Fibroblast of pulmonary artery (primary cell): Measurements from ENCODE around the gene GGT7.

Experiments
- DNase-seq: peaks from one replicate; pipeline ENCODE4 v3.0.0-alpha.2; 2010; ENCODE audit warnings: low read depth
- H3K4me3 ChIP-seq: replicated peaks from 2 replicates; pipeline ENCODE4 v1.5.1; 2011; ENCODE audit warnings: low read depth, mild to moderate bottlenecking, control low read depth, low read length, moderate library complexity
- CTCF ChIP-seq: IDR thresholded peaks from 2 replicates; pipeline ENCODE4 v1.5.1; 2011; ENCODE audit warnings: mild to moderate bottlenecking, control low read depth, low read length, inconsistent platforms; ENCODE audit errors: missing control alignments

Gene GGT7

GRCh38 chr20:34848597-34848996 lies 24.1 kb downstream of the GGT7 start:
- DNase-seq, result no peak
- H3K4me3 ChIP-seq, result no peak overlapping the region
- TF ChIP-seq CTCF, result no peak

GRCh38 chr20:34843421-34843820 lies 29.2 kb downstream of the GGT7 start:
- peak; percentile 5 for DNase-seq
- H3K4me3 ChIP-seq, result no peak overlapping the region
- no peak for TF ChIP-seq CTCF

- TF ChIP-seq CTCF, result no peak
- DNase-seq, result no peak
Measured at GRCh38 chr20:34842143-34842542, 30.5 kb downstream of the GGT7 start.

GRCh38 chr20:34834459-34834893 lies 38.2 kb downstream of the GGT7 start:
- DNase-seq, result peak; percentile 62
- no peak overlapping the region for H3K4me3 ChIP-seq
- TF ChIP-seq CTCF, result peak; percentile 31

More at GRCh38 chr20:34842143-34842542, 30.5 kb downstream of the GGT7 start:
- no peak overlapping the region for H3K4me3 ChIP-seq

GRCh38 chr20:34831936-34832335 lies 40.7 kb downstream of the GGT7 start:
- H3K4me3 ChIP-seq, result no peak overlapping the region
- no peak for DNase-seq
- no peak for TF ChIP-seq CTCF

GRCh38 chr20:34829191-34829590 lies 43.5 kb downstream of the GGT7 start:
- TF ChIP-seq CTCF, result peak; percentile 8
- DNase-seq, result no peak
- H3K4me3 ChIP-seq, result no peak overlapping the region

GRCh38 chr20:34825530-34826362 lies 46.9 kb downstream of the GGT7 start, which contains the start of gene NCOA6:
Gene NCOA6, minus strand, starts transcription at chr20:34825651. Its CDS starts 43,296 bp downstream, at chr20:34782355.
- peak; percentile 86 for DNase-seq
- no peak for TF ChIP-seq CTCF
- peak within 1 kb of the TSS; percentile 96 for H3K4me3 ChIP-seq
